ENCODE results near the gene PPHLN1.

The PPHLN1 gene

DNA sequence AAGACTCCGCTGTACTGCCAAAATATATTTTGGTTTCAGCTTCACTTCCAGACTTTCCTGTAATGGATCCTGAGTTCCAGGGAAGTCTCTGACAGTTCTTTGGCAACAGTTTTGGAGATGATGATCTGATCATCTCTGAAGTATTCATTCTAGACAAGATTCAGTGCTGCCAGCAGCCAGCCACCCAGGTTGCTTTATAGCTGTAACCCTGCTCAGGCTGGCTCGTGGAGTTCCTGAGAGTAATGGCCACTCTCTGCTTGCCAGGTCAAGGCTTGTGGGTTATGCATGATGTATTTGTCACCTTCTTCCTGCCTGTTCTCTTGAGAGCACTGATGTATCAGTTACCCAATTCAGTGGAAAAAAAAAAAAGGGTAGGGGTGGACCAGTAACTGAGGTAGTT is 124.3 kb downstream of the PPHLN1 start:
- no peaks in the 10 kb centered on the region for H3K9me3 ChIP-seq (ENCODE audit: control insufficient read depth, insufficient read depth, low read length)
- H3K4me1 ChIP-seq (ENCODE audit: insufficient read depth, low read length), result 0 out of 2 replicates have a peak, but pooled peaks cover 6% of the 10 kb centered on the region
- H3K36me3 ChIP-seq (ENCODE audit: insufficient read depth, low read length), result 0 out of 2 replicates have a peak, but pooled peaks cover 4% of the 10 kb centered on the region
- no peak overlapping the region for H3K9ac ChIP-seq (ENCODE audit: low read depth, low read length)

DNA sequence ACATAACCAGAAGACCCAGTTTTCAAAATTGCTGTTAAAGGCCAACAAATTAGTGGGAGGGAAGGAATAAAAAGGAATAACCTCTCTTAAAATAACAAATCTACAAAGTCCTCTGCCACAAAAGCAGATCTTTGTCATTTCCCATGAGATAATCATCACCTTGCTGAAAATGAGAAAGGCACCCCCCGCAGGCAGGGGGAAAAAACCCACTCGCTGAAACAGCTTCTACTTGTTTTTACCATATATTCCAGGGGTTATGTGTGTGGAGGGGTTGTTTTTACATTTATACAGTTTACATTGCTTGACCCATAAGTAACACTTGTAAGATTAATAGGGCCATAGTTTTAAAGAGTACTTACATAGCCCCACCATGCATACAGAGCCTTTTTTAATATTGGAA is 132.6 kb downstream of the PPHLN1 start:
- peaks cover 14% of the 10 kb centered on the region; the same call in 1 of the 2 replicates for H3K36me3 ChIP-seq (ENCODE audit: insufficient read depth, low read length)
- H3K9me3 ChIP-seq (ENCODE audit: control insufficient read depth, insufficient read depth, low read length), result no peaks in the 10 kb centered on the region
- H3K4me1 ChIP-seq (ENCODE audit: insufficient read depth, low read length), result peaks cover 31% of the 10 kb centered on the region
- no peak overlapping the region for H3K9ac ChIP-seq (ENCODE audit: low read depth, low read length)

DNA sequence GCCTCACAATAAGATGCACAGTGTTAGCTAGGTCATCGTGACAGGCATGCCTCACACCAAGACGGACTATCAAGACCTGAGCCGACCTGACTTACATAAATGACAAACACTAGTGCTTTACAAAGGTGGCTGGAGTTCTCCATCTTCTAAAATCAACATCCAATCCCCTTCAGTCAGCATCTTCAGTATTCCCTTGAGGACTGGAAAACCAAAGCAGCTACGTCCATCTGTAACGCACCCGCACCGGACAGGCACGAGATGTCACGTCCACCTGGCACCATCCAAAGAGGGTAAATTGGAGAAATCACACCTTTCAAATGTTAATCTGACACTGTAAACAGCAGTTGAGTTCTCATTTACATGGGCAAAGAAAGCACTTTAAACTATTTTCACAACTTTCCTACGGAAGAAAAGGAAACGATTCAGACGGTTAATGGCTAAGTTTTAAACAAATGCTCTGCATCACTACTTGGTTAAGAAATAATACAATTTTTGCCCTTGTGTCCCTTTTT is 133.4 kb downstream of the PPHLN1 start:
- peaks cover 31% of the 10 kb centered on the region for H3K4me1 ChIP-seq (ENCODE audit: insufficient read depth, low read length)
- H3K9ac ChIP-seq (ENCODE audit: low read depth, low read length), result no peak overlapping the region
- H3K36me3 ChIP-seq (ENCODE audit: insufficient read depth, low read length), result peaks cover 17% of the 10 kb centered on the region
- no peaks in the 10 kb centered on the region for H3K9me3 ChIP-seq (ENCODE audit: control insufficient read depth, insufficient read depth, low read length)

DNA sequence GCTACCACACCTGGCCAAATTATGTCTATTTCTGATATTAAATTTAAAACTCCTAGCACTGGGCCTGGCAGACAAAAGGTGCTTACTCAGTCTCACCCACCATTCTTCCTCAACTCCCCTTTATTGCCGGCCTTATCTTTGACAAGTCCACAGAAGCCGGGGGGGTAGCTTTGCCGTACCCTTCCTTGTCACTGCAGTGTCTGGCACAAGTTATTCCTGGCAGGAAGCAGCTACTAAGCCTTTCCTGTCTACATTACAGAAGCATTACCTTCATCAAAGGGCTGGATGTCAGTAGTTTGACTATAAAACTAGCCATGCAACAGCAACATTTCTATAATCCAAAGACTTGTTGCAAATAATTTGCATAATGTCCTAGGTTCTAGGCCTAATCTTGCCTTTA is 136.5 kb downstream of the PPHLN1 start:
- Histone ChIP-seq H3K9me3 (ENCODE audit: control insufficient read depth, insufficient read depth, low read length) (no peaks in the 10 kb centered on the region), H3K4me1 (ENCODE audit: insufficient read depth, low read length) (peaks cover 30% of the 10 kb centered on the region), H3K36me3 (ENCODE audit: insufficient read depth, low read length) (peaks cover 15% of the 10 kb centered on the region), H3K9ac (ENCODE audit: low read depth, low read length) (no peak overlapping the region)

DNA sequence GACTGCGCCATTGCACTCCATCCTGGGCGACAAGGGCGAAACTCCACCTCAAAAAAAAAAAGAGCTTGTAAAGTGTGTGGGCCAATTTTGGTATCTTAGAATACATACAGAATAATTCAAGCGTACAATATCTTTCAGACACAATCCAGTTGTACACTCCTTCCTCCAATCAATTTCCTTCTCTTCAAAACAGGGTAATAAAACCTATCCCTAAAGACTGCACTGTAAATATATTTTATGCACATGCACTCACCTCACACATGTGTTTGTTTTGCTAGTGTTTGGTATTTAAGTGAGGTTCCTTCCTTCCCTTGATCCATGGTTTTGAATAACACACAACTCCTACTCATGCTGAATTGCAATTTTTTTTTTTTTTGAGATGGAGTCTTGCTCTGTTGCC is 137.7 kb downstream of the PPHLN1 start:
- Histone ChIP-seq H3K4me1 (ENCODE audit: insufficient read depth, low read length) (peaks cover 20% of the 10 kb centered on the region), H3K9ac (ENCODE audit: low read depth, low read length) (no peak overlapping the region), H3K36me3 (ENCODE audit: insufficient read depth, low read length) (peaks cover 13% of the 10 kb centered on the region), H3K9me3 (ENCODE audit: control insufficient read depth, insufficient read depth, low read length) (no peaks in the 10 kb centered on the region)

DNA sequence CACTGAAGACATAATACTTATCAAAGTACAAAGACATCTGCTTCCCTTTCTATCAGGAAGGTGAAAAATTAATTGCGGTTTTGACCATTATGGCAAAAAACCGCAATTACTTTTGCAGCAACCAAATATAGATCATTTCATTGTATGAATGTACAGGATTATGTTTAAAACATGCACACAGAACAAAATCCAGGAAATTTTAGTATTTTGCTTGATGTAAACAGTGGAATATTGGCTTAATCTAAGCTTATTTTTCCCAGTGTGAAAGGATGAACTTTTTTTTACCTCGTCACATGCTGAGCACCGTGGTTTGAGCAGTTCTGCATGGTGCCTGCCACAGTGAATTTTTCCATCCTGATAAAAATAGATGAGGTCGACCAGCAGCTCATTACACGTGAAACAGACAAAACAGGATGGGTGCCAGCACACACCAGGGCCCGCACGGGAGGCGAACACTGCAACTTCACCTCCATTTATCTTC is 142.4 kb downstream of the PPHLN1 start:
- peaks cover 23% of the 10 kb centered on the region for H3K4me1 ChIP-seq (ENCODE audit: insufficient read depth, low read length)
- H3K9ac ChIP-seq (ENCODE audit: low read depth, low read length), result no peak overlapping the region
- H3K36me3 ChIP-seq (ENCODE audit: insufficient read depth, low read length), result peaks cover 5% of the 10 kb centered on the region
- H3K9me3 ChIP-seq (ENCODE audit: control insufficient read depth, insufficient read depth, low read length), result no peaks in the 10 kb centered on the region

DNA sequence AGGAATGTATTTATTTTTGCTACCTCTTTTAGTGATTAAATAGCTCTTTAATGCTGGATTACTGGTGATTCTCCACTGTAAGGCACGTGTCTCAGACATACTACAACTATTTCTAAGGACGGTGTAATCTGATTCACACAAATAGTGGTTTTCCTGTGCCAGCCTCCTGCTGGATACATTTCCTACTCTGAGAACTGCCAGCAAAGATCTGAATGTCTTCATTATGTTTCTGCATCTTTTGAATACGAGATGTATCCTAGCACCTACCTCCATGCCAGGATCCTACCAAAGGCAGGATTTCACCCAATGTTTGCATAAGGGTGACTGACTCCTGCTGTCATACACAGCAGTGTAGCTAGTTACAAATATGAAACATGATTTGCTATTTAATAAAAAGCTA is 143.0 kb downstream of the PPHLN1 start:
- H3K9ac ChIP-seq (ENCODE audit: low read depth, low read length), result no peak overlapping the region
- no peaks in the 10 kb centered on the region; the same call in 1 of the 2 replicates for H3K36me3 ChIP-seq (ENCODE audit: insufficient read depth, low read length)
- no peaks in the 10 kb centered on the region for H3K9me3 ChIP-seq (ENCODE audit: control insufficient read depth, insufficient read depth, low read length)
- H3K4me1 ChIP-seq (ENCODE audit: insufficient read depth, low read length), result peaks cover 23% of the 10 kb centered on the region

DNA sequence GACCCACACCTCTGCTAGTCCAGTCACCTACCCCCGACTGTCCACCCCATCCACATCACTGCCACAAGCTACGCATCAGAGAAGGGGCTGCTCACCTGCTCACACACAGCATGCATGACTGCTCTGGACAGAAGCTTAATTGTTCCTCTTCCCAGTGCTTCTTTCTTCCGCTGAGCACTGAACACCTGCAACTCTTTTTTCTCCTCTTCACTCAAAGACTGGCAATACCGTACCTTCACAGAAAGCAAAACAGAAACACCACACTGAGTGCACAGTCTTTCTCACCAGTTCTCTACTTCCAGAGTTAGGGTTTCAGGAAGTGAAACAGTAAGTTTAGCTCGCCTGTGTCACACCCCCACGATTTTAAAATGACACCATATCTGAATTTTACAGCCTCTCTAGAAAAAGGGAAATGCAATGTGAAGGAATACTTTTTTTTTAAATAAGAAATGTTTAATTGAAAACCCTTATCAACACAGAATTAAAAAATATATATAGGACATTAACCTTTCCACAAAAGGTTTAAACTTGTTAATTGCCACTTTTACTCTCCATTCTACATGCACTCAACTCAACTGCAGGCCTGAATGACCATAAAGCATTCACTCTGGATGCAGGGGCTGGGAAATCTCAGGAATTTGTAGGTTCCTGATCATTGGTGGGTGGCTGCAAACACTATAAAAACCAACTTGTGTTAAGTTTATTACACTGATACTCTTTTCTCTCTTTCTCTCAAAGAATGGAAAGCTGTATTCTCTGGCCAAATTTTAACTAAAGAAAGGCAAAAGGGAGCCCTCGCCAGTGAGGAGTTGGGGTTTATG is 143.6 kb downstream of the PPHLN1 start:
- no peaks in the 10 kb centered on the region for H3K9me3 ChIP-seq (ENCODE audit: control insufficient read depth, insufficient read depth, low read length)
- no peaks in the 10 kb centered on the region; the same call in 1 of the 2 replicates for H3K36me3 ChIP-seq (ENCODE audit: insufficient read depth, low read length)
- no peak overlapping the region for H3K9ac ChIP-seq (ENCODE audit: low read depth, low read length)
- peaks cover 23% of the 10 kb centered on the region for H3K4me1 ChIP-seq (ENCODE audit: insufficient read depth, low read length)

DNA sequence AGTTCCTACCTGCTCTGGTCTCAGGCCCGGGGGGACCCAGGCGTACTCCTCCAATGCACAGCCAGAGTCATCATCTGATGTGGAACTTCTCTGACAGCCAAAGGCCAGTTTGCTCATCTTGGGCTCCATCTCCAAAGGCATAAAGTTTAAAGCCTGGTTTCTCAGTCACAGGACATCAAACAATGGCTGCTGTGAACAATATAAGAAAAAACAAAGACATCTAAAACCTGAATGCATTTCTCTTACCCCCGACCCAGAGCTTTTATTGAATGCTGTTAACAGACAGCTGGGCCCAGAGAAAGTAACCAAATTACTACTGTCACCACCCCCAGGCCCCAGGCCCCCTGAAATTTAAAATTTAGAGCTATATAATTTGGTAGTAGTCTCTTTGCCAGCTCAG is 146.4 kb downstream of the PPHLN1 start:
- H3K9ac ChIP-seq (ENCODE audit: low read depth, low read length), result no peak overlapping the region
- H3K4me1 ChIP-seq (ENCODE audit: insufficient read depth, low read length), result peaks cover 30% of the 10 kb centered on the region
- no peaks in the 10 kb centered on the region; the same call in 1 of the 2 replicates for H3K36me3 ChIP-seq (ENCODE audit: insufficient read depth, low read length)
- H3K9me3 ChIP-seq (ENCODE audit: control insufficient read depth, insufficient read depth, low read length), result no peaks in the 10 kb centered on the region

DNA sequence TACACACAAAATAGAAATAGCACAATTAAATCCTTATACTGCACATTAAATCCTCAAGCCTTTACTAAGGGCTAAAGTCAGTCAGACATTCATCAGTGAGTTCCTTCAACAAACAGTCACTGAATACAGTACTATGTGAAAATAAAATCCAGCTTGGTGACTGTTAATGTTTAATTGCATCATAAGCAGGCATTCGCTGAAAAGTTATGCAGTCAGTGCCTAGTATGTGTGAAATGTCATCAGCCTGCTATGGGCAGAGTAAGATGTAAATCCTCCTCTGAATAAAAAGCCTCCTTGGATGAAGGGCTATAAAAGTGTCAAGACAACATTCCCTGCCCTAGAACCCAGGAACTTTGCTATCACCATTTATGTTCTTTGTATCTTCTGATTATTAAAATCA is 147.2 kb downstream of the PPHLN1 start:
- Histone ChIP-seq H3K9me3 (ENCODE audit: control insufficient read depth, insufficient read depth, low read length) (no peaks in the 10 kb centered on the region), H3K36me3 (ENCODE audit: insufficient read depth, low read length) (no peaks in the 10 kb centered on the region; the same call in 1 of the 2 replicates), H3K9ac (ENCODE audit: low read depth, low read length) (no peak overlapping the region), H3K4me1 (ENCODE audit: insufficient read depth, low read length) (peaks cover 30% of the 10 kb centered on the region)

DNA sequence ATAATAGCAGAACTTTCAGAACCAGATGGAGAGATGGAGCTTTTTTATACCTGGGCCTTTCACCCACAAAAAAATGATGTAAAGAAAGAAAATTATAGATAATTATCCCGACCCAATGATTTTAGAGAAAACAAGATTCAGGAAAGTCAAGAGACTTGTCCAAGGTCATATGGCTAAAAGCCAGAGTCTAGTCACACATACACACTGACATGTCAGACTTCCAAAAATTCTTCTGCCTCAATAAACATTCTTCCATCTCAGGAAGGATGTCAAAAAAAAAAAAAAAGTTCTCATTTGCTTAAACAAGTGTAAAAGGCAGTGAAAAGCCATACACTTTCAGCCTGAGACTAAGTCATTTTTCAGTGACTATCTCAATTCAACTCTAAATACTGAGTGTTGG is 147.6 kb downstream of the PPHLN1 start:
- no peak overlapping the region for H3K9ac ChIP-seq (ENCODE audit: low read depth, low read length)
- no peaks in the 10 kb centered on the region; the same call in 1 of the 2 replicates for H3K36me3 ChIP-seq (ENCODE audit: insufficient read depth, low read length)
- no peaks in the 10 kb centered on the region for H3K9me3 ChIP-seq (ENCODE audit: control insufficient read depth, insufficient read depth, low read length)
- peaks cover 30% of the 10 kb centered on the region for H3K4me1 ChIP-seq (ENCODE audit: insufficient read depth, low read length)

DNA sequence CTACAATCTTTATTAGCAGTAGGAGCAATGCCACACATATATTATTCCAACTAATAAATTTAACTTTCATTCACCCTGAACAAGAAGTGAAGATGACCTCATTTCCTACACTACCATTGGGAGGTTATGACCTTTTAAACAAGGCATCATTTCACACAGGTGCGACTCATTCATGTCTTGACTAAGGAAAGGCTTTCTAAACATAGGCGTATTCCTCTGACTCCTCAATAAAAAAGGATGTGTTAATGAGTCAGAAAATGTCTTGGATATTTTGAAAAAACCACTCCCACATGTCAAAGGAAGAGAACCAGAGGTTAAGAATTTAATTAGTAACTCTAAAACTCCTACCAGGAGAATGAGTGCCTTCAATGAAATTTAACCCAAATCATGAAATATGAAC is 148.4 kb downstream of the PPHLN1 start:
- H3K36me3 ChIP-seq (ENCODE audit: insufficient read depth, low read length), result no peaks in the 10 kb centered on the region; the same call in 1 of the 2 replicates
- no peak overlapping the region for H3K9ac ChIP-seq (ENCODE audit: low read depth, low read length)
- H3K4me1 ChIP-seq (ENCODE audit: insufficient read depth, low read length), result peaks cover 35% of the 10 kb centered on the region
- H3K9me3 ChIP-seq (ENCODE audit: control insufficient read depth, insufficient read depth, low read length), result no peaks in the 10 kb centered on the region

DNA sequence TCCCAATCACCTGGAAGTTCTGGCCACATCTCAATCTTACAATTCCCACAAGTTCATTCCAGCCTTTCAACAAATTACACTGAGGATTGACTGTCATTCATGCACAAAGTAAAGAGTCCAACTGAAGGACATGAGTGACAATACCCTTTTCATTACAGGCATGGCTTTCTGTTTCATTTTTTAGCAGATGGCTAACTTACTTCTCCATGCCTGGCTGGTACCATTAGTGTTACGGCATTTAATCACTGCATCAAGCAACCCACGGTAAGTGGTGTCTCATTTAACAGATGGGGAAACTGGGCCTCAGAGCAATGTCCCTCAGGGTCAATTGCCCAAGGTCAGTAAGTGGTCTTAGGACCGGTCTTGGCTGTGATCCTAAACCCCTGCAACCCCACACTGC is 149.1 kb downstream of the PPHLN1 start:
- peaks cover 35% of the 10 kb centered on the region for H3K4me1 ChIP-seq (ENCODE audit: insufficient read depth, low read length)
- H3K36me3 ChIP-seq (ENCODE audit: insufficient read depth, low read length), result no peaks in the 10 kb centered on the region; the same call in 1 of the 2 replicates

DNA sequence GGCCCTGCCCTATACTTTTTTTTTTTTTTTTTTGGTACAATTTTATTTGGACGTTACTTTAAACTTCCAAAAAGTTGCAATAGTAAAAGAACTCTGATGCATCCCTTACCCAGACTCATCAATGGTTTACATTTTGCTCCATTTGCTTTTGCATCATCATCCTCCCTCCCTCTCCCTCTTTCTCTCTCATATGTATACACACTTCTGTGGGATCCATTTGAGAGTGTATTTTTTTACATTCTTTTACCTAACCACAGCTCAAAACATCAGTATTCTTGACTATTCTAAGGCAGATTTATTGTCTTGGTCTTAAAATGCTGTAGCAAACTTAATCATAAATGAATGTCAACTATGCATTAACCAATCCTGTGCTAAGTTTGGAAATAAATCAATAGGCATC is 152.0 kb downstream of the PPHLN1 start:
- Histone ChIP-seq H3K9ac (ENCODE audit: low read depth, low read length) (no peak overlapping the region), H3K4me1 (ENCODE audit: insufficient read depth, low read length) (peaks cover 26% of the 10 kb centered on the region), H3K36me3 (ENCODE audit: insufficient read depth, low read length) (no peaks in the 10 kb centered on the region), H3K9me3 (ENCODE audit: control insufficient read depth, insufficient read depth, low read length) (no peaks in the 10 kb centered on the region)

More for the DNA sequence above, 149.1 kb downstream of the PPHLN1 start:
- Histone ChIP-seq H3K9ac (ENCODE audit: low read depth, low read length) (no peak overlapping the region), H3K9me3 (ENCODE audit: control insufficient read depth, insufficient read depth, low read length) (no peaks in the 10 kb centered on the region)

DNA sequence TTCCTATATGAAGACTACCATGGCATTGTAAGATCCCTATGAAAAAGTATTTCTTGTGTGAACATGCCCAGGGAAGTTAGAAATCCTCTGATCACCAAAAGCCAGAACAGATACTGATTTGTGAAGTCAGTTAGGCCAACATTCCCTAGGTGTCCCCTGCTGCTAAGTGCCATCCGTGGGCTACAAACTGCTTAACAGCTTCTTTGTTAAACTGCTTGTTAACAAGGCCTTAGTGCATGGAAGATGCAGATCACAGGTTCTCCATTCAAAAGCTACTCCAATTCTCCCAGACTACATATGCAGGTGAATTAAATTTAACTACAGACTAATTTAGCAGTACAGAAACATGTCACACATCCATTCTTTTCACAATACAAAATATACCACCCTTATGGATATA is 155.4 kb downstream of the PPHLN1 start:
- no peaks in the 10 kb centered on the region for H3K36me3 ChIP-seq (ENCODE audit: insufficient read depth, low read length)
- H3K9me3 ChIP-seq (ENCODE audit: control insufficient read depth, insufficient read depth, low read length), result no peaks in the 10 kb centered on the region
- H3K9ac ChIP-seq (ENCODE audit: low read depth, low read length), result no peak overlapping the region
- peaks cover 18% of the 10 kb centered on the region for H3K4me1 ChIP-seq (ENCODE audit: insufficient read depth, low read length)

Measured in ES-I3 (cell line).